Stomach (tissue), 4 donors: ENCODE measurements around the gene GPR176.

Experiments
- EP300 ChIP-seq: sonication (generic); formaldehyde crosslinking; IDR thresholded peaks from one replicate; pipeline ENCODE4 v1.6.1; 2017; ENCODE audit warnings: antibody characterized with exemption
- POLR2A ChIP-seq, 4 donors: fragments of 450-650 bp; IDR thresholded peaks; one replicate each; pipeline ENCODE4 v1.6.1; 2016; ENCODE audit warnings: antibody characterized with exemption in 4 of 4, control low read depth in 2 of 4, mild to moderate bottlenecking in 1 of 4, moderate library complexity in 1 of 4
- POLR2AphosphoS5 ChIP-seq, 3 donors: sonication (generic); formaldehyde crosslinking; IDR thresholded peaks; one replicate each; pipeline ENCODE4 v1.6.1; 2016; ENCODE audit warnings: antibody characterized with exemption in 3 of 3
- TF ChIP-seq, protein P1 (sequence below), 7 experiments: fragments of 450-650 bp in 4 of 7; fragments of 200-600 bp in 3 of 7; sonication (generic) in 3 of 7; IDR thresholded peaks; one replicate each; pipeline ENCODE4 v1.5.1; 2016 to 2019; ENCODE audit warnings: antibody characterized with exemption in 7 of 7, control low read depth in 2 of 7, mild to moderate bottlenecking in 1 of 7

DNA sequence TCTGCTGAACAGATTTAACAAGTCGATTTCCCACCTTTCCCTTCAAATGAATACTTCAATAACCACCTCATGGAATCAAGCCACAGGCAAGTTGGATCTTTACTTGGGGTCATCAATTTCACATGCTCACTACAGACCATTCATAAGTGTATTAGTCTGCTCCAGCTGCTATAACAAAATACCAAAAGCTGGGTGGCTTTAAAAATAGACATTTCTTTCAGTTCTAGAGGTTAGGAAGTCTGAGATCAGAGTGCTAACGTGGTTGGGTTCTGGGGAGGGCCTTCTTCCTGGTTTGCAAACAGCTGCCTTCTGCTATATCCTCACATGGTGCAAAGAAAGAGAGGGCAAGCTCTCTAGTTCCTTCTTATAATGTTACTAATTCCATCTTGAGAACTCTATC is 5.1 kb downstream of the GPR176 start:
- TF ChIP-seq, protein P1, sequence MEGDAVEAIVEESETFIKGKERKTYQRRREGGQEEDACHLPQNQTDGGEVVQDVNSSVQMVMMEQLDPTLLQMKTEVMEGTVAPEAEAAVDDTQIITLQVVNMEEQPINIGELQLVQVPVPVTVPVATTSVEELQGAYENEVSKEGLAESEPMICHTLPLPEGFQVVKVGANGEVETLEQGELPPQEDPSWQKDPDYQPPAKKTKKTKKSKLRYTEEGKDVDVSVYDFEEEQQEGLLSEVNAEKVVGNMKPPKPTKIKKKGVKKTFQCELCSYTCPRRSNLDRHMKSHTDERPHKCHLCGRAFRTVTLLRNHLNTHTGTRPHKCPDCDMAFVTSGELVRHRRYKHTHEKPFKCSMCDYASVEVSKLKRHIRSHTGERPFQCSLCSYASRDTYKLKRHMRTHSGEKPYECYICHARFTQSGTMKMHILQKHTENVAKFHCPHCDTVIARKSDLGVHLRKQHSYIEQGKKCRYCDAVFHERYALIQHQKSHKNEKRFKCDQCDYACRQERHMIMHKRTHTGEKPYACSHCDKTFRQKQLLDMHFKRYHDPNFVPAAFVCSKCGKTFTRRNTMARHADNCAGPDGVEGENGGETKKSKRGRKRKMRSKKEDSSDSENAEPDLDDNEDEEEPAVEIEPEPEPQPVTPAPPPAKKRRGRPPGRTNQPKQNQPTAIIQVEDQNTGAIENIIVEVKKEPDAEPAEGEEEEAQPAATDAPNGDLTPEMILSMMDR (IDR thresholded peaks at IDR 0.05), result no peak
- TF ChIP-seq POLR2A (IDR thresholded peaks at IDR 0.05) (no peak), POLR2AphosphoS5 (IDR thresholded peaks at IDR 0.05) (no peak), EP300 (no peak)
